Astrocyte (in vitro differentiated cells and primary cell): ENCODE data around the gene NCAPH2.

Source experiments
- CTCF ChIP-seq: IDR thresholded peaks from 2 replicates; pipeline ENCODE4 v1.5.1; 2011; ENCODE audit warnings: low read depth, mild to moderate bottlenecking, inconsistent platforms, low read length, moderate library complexity; ENCODE audit not compliant: insufficient read depth
- EZH2 ChIP-seq: IDR thresholded peaks from 2 replicates; pipeline ENCODE4 v1.6.1; 2012; ENCODE audit warnings: mild to moderate bottlenecking, low read length, inconsistent platforms; ENCODE audit not compliant: insufficient read depth

GRCh38 chr22:50561401-50562358, 53.7 kb downstream of the NCAPH2 start:
- TF ChIP-seq CTCF (no peak), EZH2 (no peak)
